Measurements from ENCODE around the gene PCBP3.

GRCh38 chr21:45979651-45980050, 336.1 kb downstream of the PCBP3 start:
- TF ChIP-seq CTCF (conservative IDR thresholded peaks at IDR 0.05) (no peak), EZH2 (IDR thresholded peaks at IDR 0.05; ENCODE audit: low read depth) (no peak)
